Measurements from ENCODE around the gene ZNF888. TPM values are rescaled to one million over a fixed set of nuclear protein-coding genes. Genes with fewer than 3 reads are reported as not detected.
"Not testable (repeated sequence)": the region's sequence is repeated elsewhere in the genome, so short reads cannot be mapped to it uniquely, and the experiment has no call there.

The ZNF888 gene
- total RNA-seq, 3 donors from 2014 or later = 0.74 to 1.3 (median 0.98) TPM

DNA sequence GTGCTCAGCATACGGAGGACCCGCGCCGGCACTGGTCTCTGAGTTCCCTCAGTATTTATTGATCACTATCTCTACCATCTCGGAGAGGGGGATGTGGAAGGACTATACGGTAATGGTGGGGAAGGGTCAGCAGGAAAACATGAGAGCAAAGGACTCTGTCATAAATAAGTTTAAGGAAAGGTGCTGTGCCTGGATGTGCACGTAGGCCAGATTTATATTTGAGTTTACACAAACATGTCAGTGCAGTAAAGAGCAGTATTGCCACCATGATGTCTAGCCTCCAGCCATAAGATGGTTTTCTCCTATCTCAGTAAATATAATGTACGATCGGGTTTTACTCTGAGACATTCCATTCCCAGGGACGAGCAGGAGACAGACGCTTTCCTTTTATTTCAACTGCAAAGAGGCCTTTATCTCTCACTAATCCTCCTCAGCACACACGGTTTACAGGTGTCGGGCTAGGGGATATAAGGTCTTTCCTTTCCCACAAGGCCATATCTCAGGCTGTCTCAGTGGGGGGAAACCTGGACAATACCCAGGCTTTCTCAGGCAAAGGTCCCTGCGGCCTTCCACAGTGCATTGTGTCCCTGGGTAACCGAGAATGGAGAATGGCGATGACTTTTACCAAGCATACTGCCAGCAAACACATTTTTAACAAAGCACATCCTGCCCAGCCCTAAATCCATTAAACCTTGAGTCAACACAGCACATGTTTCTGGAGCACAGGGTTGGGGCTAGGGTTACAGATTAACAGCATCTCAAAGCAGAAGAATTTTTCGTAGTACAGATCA, 21.7 kb upstream of the ZNF888 start:
- not testable (repeated sequence) for H3K36me3 Mint-ChIP-seq (ENCODE audit: insufficient read depth); H3K4me3 Mint-ChIP-seq; DNase-seq; ATAC-seq; H3K27me3 Mint-ChIP-seq (ENCODE audit: low read depth)
- H3K9me3 Mint-ChIP-seq = peaks cover 27% of the 10 kb centered on the region
- H3K4me1 Mint-ChIP-seq (ENCODE audit: low read depth) = peaks cover 12% of the 10 kb centered on the region

DNA sequence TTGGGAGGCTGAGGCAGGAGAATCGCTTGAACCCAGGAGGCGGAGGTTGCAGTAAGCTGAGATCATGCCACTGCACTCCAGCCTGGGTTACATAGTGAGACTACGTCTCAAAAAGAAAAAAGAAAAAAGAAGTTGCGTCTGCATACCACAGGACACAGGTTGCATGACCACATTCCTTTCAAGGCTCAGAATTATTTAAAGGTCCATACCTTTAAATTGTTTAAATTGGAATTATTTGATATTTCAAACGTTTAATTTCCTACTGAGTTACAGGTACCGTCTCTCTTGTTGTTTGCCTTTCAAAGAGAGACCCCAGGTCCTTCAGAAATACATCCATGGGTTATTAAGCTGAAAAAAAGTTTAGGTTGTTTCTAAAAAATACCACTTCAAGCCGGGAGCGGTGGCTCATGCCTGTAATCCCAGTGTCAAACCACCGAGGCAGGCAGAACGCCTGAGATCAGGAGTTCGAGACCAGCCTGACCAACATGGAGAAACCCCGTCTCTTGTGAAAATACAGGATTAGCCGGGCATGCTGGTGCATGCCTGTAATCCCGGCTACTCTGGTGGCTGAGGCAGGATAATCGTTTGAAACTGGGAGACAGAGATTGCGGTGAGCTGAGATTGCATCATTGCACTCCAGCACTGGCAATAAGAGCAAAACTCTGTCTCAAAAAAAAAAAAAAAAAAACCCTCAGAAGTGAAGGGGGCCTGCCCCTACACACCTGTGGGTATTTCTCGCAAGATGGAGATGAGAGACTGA, 20.8 kb upstream of the ZNF888 start:
- H3K27me3 Mint-ChIP-seq (ENCODE audit: low read depth) = no peaks in the 10 kb centered on the region
- ATAC-seq = no peak
- peaks cover 20% of the 10 kb centered on the region for H3K9me3 Mint-ChIP-seq
- H3K4me1 Mint-ChIP-seq (ENCODE audit: low read depth) = peaks cover 15% of the 10 kb centered on the region
- peaks cover 2% of the 10 kb centered on the region for H3K36me3 Mint-ChIP-seq (ENCODE audit: insufficient read depth)
- no peak for DNase-seq
- no peak overlapping the region for H3K4me3 Mint-ChIP-seq

DNA sequence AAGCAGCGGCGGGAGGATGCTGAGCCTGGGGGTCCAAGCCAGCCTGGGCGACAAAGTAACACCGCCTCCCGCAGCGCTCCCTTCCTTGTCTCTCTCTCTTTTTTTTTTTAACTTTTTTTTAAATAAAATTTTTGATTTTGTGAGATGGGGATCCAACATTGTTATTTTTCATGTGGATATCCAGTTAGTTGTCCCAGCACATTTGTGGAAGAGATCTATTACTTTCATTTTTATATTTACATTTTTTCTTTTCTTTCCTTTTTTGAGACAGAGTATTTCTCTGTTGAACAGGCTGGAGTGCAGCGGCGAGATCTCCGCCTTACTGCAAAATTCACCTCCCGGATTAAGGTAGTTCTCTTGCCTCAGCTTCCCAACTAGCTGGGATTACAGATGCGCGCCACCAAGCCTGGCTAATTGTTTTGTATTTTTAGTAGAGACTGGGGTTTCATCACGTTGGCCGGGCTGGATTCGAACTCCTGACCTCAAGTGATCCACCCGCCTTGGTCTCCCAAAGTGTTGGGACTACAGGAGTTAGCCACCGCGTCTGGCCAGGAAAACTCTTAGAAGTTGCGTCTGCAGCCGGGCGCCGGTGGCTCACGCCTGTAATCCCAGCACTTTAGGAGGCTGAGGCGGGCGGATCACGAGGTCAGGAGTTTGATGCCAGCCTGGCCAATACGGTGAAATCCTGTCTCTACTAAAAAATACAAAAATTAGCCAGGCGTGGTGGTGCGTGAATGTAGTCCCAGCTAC, 20.1 kb upstream of the ZNF888 start:
- H3K4me1 Mint-ChIP-seq (ENCODE audit: low read depth) = peaks cover 20% of the 10 kb centered on the region
- H3K4me3 Mint-ChIP-seq = peak overlapping the region; percentile 94
- H3K36me3 Mint-ChIP-seq (ENCODE audit: insufficient read depth) = peaks cover 9% of the 10 kb centered on the region
- peaks cover 28% of the 10 kb centered on the region for H3K9me3 Mint-ChIP-seq
- peak in 1 of 2 donors; percentile 13 for ATAC-seq
- no peak for DNase-seq
- no peaks in the 10 kb centered on the region for H3K27me3 Mint-ChIP-seq (ENCODE audit: low read depth)

DNA sequence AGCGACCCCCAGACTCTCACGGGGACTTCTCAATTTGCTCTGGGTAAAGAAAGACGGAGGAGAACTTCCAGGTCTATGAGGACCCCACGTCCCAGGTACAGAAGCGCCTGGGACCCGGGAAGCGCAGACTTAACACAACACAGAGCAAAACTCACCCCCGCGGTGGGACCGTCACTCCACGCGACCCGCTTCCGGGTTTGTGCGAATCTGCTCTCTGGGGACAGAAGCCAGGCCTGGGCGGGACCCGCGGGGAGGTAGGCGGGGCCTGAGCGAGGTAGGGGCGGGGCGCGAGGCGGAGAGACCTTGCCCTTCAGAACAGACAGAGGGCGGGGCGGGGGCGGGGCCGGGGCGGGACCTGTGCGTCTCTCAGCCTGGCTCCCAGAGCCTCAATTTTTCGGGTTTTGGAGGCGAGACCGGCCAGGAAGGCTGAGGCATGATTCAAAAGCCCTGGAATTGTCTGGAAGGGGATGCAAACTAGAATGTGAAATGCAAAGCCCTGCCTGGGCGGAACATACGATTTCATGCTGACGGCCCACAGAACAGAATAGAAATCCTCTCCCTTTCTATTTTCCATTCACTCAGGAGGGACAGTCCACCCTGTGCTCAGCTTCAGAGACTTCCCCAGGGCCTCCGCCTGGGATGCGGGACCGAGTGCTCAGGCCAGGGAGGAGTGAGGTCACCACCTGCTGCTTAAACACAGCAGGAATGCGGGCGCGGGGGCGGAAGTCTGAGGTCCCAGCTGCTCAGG, 19.3 kb upstream of the ZNF888 start:
- Mint-ChIP-seq H3K4me3 (peak overlapping the region; percentile 94), H3K36me3 (ENCODE audit: insufficient read depth) (peaks cover 9% of the 10 kb centered on the region), H3K4me1 (ENCODE audit: low read depth) (peaks cover 20% of the 10 kb centered on the region), H3K9me3 (peaks cover 29% of the 10 kb centered on the region), H3K27me3 (ENCODE audit: low read depth) (no peaks in the 10 kb centered on the region)
- ATAC-seq (peak; percentile 100), DNase-seq (peak; percentile 94)

DNA sequence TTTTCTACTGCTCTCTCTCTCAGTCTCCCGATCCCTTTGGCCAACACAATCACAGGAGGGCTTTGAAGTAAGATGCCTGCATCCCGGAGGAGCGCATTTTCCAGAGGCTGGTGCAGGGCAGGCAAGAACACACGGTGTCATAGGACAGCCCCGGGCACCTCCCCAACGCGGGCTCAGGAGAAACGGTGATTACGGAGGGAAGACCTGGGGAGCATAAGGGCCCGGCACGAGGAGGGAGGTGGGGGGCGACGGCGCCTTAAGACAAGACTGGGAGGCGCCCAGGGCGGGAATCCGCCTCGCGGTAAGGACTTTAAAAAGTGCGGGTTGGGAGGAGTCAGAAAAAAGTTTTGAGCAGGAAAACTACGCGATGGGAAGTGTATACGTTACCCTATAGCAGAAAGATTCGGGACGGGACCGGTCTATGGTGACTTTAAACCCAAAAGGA, 18.7 kb upstream of the ZNF888 start:
- no peaks in the 10 kb centered on the region for H3K27me3 Mint-ChIP-seq (ENCODE audit: low read depth)
- H3K36me3 Mint-ChIP-seq (ENCODE audit: insufficient read depth) = peaks cover 10% of the 10 kb centered on the region
- H3K9me3 Mint-ChIP-seq = peaks cover 29% of the 10 kb centered on the region
- H3K4me3 Mint-ChIP-seq = peak overlapping the region; percentile 94
- peak; percentile 33 to 36 for ATAC-seq
- H3K4me1 Mint-ChIP-seq (ENCODE audit: low read depth) = peaks cover 20% of the 10 kb centered on the region
- DNase-seq = no peak

DNA sequence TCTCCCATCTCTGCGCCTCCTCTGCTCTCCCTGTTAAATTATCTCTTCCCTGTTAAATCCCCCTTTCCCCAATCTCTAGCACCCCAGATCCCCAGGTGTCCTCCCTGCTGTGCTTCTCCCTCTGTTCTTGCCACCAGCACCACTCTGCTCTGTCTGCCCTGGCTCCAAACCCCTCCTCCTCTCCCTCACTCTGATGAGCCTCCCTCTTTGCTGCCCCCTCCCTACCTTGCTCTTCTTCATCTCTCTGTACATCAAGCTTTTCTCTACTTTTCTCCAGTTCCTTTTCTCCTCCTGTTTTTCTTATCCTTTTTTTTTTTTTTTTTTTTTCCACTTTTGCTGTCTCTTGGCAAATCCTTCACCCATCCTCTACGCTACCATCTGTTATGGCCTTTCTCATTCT, 18.3 kb upstream of the ZNF888 start:
- peak overlapping the region; percentile 94 for H3K4me3 Mint-ChIP-seq
- peaks cover 14% of the 10 kb centered on the region for H3K36me3 Mint-ChIP-seq (ENCODE audit: insufficient read depth)
- H3K27me3 Mint-ChIP-seq (ENCODE audit: low read depth); DNase-seq; ATAC-seq: not testable (repeated sequence)
- H3K9me3 Mint-ChIP-seq = peaks cover 32% of the 10 kb centered on the region
- H3K4me1 Mint-ChIP-seq (ENCODE audit: low read depth) = peaks cover 20% of the 10 kb centered on the region

DNA sequence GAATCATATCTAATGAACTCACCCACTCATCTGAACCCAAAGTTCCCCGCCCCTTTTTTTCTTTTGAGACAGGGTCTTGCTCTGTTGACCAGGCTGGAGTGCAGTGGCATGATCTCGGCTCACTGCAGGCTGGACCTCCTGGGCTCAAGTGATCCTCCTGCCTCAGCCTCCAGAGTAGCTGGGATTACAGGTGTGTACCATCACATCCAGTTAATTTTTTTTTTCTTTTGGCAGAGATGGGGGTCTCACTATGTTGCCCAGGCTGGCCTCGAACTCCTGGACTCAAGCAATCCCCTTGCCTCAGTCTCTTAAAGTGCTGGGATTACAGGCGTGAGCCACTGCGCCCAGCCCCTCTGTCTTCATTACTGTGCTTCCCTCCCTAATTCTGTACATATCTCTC, 17.7 kb upstream of the ZNF888 start:
- not testable (repeated sequence) for H3K27me3 Mint-ChIP-seq (ENCODE audit: low read depth); DNase-seq; ATAC-seq
- Mint-ChIP-seq H3K4me1 (ENCODE audit: low read depth) (peaks cover 20% of the 10 kb centered on the region), H3K4me3 (peak overlapping the region; percentile 94), H3K36me3 (ENCODE audit: insufficient read depth) (peaks cover 16% of the 10 kb centered on the region), H3K9me3 (peaks cover 29% of the 10 kb centered on the region)

DNA sequence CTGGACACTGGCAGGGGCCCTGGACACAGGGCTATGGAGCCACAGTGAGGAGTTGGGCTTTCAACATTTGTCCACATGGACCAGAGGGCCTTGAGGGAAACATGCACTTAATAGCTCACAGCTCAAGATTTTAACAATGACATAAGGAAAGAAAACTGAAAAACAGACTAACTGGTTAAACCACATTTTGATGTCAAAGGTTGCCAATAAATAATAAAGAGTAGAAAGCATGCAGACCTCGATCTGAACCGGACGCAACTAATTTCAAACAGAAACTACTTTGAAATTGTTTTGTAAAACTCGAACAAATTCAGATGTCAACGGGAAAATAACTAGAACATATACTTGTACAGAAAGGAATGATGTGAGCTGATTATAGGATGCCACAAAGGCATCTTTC, 15.5 kb upstream of the ZNF888 start:
- peaks cover 20% of the 10 kb centered on the region for H3K36me3 Mint-ChIP-seq (ENCODE audit: insufficient read depth)
- no peak for ATAC-seq
- H3K27me3 Mint-ChIP-seq (ENCODE audit: low read depth) = no peaks in the 10 kb centered on the region
- H3K9me3 Mint-ChIP-seq = peaks cover 15% of the 10 kb centered on the region
- peaks cover 20% of the 10 kb centered on the region for H3K4me1 Mint-ChIP-seq (ENCODE audit: low read depth)
- DNase-seq = no peak
- H3K4me3 Mint-ChIP-seq = no peak overlapping the region

DNA sequence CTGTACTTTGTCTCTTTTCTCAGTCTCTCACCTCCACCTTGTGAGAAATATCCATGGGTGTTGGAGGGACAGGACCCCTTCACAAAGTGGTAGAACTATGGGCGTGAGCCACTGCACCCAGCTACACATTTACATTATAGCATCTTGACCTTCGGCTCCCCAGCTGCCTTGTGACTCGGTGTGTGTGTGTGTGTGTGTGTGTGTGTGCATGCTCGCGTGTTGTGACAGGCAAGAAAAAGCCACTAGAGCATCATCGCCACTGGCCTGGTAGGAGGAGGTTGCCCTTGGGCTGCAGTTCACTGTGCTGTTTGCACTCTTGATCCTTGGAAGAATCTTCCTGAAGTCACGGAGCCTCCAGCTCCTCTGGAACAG, 13.7 kb upstream of the ZNF888 start:
- Mint-ChIP-seq H3K9me3 (peaks cover 22% of the 10 kb centered on the region), H3K4me1 (ENCODE audit: low read depth) (peaks cover 16% of the 10 kb centered on the region), H3K4me3 (no peak overlapping the region), H3K27me3 (ENCODE audit: low read depth) (no peaks in the 10 kb centered on the region), H3K36me3 (ENCODE audit: insufficient read depth) (peaks cover 28% of the 10 kb centered on the region)
- ATAC-seq (no peak), DNase-seq (no peak)

DNA sequence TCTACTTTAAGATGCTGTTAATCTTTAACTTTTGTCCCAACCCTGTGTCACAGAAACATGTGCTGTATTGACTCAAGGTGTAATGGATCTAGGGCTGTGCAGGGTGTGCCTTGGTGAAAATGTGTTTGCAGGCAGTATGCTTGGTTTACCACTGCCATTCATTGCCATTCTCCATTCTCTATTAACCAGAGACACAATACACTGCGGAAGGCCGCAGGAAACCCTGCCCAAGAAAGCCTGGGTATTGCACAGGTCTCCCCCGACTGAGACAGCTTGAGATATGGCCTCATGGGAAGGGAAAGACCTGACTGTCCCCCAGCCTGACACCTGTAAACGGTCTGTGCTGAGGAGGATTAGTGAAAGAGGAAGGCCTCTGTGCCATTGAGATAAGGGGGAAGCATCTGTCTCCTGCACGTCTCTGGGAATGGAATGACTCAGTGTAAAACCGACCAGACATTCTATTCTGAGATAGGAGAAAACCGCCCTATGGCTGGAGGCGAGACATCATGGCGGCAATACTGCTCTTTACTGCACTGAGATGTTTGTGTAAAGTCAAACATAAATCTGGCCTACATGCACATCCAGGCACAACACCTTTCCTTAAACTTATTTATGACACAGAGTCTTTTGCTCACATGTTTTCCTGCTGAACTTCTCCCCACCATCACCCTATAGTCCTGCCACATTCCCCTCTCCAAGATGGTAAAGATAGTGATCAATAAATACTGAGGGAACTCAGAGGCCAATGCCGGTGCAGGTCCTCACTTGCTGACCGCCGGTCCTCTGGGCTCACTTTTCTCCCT, 13.1 kb upstream of the ZNF888 start:
- H3K36me3 Mint-ChIP-seq (ENCODE audit: insufficient read depth) = peaks cover 26% of the 10 kb centered on the region
- H3K9me3 Mint-ChIP-seq = peaks cover 21% of the 10 kb centered on the region
- DNase-seq (no peak), ATAC-seq (no peak)
- no peaks in the 10 kb centered on the region for H3K27me3 Mint-ChIP-seq (ENCODE audit: low read depth)
- peaks cover 10% of the 10 kb centered on the region for H3K4me1 Mint-ChIP-seq (ENCODE audit: low read depth)
- no peak overlapping the region for H3K4me3 Mint-ChIP-seq

DNA sequence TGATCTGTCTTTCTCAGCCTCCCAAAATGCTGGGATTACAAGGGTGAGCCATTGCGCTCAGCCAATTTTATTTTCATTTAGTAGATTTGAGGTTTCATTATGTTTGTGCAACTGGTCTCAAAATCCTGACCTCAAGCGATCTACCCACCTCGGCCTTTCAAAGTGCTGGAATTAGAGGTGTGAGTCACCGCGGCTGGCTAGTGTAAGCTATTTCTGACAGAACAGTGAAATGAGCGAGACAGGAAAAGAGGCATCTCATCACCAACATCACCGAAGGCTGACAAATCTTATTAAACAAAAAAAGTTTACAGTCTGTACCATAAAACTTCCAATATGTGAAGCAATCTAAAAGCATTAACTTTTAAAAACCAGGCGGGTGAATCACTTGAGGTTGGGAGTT, 12.2 kb upstream of the ZNF888 start:
- Mint-ChIP-seq H3K4me3 (no peak overlapping the region), H3K9me3 (peaks cover 21% of the 10 kb centered on the region), H3K4me1 (ENCODE audit: low read depth) (peaks cover 8% of the 10 kb centered on the region), H3K36me3 (ENCODE audit: insufficient read depth) (peaks cover 26% of the 10 kb centered on the region), H3K27me3 (ENCODE audit: low read depth) (no peaks in the 10 kb centered on the region)
- DNase-seq = no peak
- no peak for ATAC-seq

DNA sequence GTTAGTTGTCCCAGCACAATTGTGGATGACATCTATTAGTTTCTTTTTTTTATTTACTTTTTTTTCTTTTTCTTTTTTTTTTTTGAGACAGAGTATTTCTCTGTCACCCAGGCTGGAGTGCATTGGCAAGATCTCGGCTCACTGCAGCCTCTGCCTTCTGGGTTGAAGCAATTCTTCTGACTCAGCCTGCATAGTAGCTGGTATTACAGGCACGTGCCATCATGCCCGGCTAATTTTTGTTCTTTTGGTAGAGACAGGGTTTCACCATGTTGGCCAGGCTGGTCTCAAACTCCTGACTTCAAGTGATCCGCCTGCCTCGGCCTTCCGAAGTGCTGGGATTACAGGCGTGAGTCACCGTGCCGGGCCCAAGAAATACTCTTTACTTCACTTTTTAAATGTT, 1.4 kb upstream of the ZNF888 start:
- not testable (repeated sequence) for H3K27me3 Mint-ChIP-seq (ENCODE audit: low read depth); DNase-seq; ATAC-seq
- Mint-ChIP-seq H3K9me3 (peaks cover 13% of the 10 kb centered on the region), H3K36me3 (ENCODE audit: insufficient read depth) (peaks cover 13% of the 10 kb centered on the region), H3K4me3 (peak overlapping the region; percentile 4), H3K4me1 (ENCODE audit: low read depth) (peaks cover 18% of the 10 kb centered on the region)
